Astrocyte of the spinal cord (primary cell): ENCODE data around the gene CFAP299.

Source experiments
- DNase-seq: peaks from one replicate; pipeline ENCODE4 v3.0.0; 2011; ENCODE audit warnings: low read depth, low spot score
- H3K4me3 ChIP-seq: 2 replicates; pipeline ENCODE4 v1.5.1; 2011; ENCODE audit warnings: low read depth, mild to moderate bottlenecking, low read length, moderate library complexity
- CTCF ChIP-seq: IDR thresholded peaks from 2 replicates; pipeline ENCODE4 v1.5.1; 2012; ENCODE audit warnings: low read depth, mild to moderate bottlenecking, low read length, inconsistent platforms
- in situ Hi-C: cut with HindIII; loops from 2 replicates; pipeline ENCODE4 v1.10.0; 2017; ENCODE audit warnings: low sequenced_read_pairs

CFAP299 gene

GRCh38 chr4:80382090-80382832, 46.7 kb downstream of the CFAP299 start:
- in situ Hi-C loops = no loop called here
- no peak for TF ChIP-seq CTCF

GRCh38 chr4:80385397-80386280, 50.1 kb downstream of the CFAP299 start:
- no peak for DNase-seq
- H3K4me3 ChIP-seq = no peak overlapping the region
- in situ Hi-C loops = no loop called here
- TF ChIP-seq CTCF = no peak

More at GRCh38 chr4:80382090-80382832, 46.7 kb downstream of the CFAP299 start:
- H3K4me3 ChIP-seq = no peak overlapping the region
- DNase-seq = no peak

- no peak for DNase-seq
- in situ Hi-C loops = no loop called here
- no peak for TF ChIP-seq CTCF
- H3K4me3 ChIP-seq = no peak overlapping the region
These were observed 50.9 kb downstream of the CFAP299 start for GRCh38 chr4:80386281-80386886.

GRCh38 chr4:80387390-80388283, 52.1 kb downstream of the CFAP299 start:
- TF ChIP-seq CTCF = no peak
- no peak for DNase-seq
- in situ Hi-C loops = no loop called here
- H3K4me3 ChIP-seq = no peak overlapping the region

GRCh38 chr4:80388284-80388607, 52.7 kb downstream of the CFAP299 start:
- no peak for DNase-seq
- H3K4me3 ChIP-seq = no peak overlapping the region
- in situ Hi-C loops = no loop called here
- TF ChIP-seq CTCF = no peak

GRCh38 chr4:80390178-80390577, 54.6 kb downstream of the CFAP299 start:
- TF ChIP-seq CTCF = no peak
- in situ Hi-C loops = no loop called here

More at GRCh38 chr4:80390178-80390577, 54.6 kb downstream of the CFAP299 start:
- no peak for DNase-seq
- no peak overlapping the region for H3K4me3 ChIP-seq
